DOHH2 (cell line): ENCODE measurements around the gene MIEN1.

ENCODE experiments used
- CTCF ChIP-seq: fragments of 200-600 bp; sonication (generic); IDR thresholded peaks from one replicate; pipeline ENCODE4 v1.5.1; 2014; ENCODE audit warnings: antibody characterized with exemption, mild to moderate bottlenecking, low read depth, low read length; ENCODE audit not compliant: poor library complexity, severe bottlenecking
- EZH2phosphoT487 ChIP-seq: fragments of 200-600 bp; sonication (generic); IDR thresholded peaks from 2 replicates; pipeline ENCODE4 v1.6.1; 2017; ENCODE audit warnings: borderline replicate concordance, mild to moderate bottlenecking, antibody characterized with exemption, low read length, moderate library complexity, mixed read lengths

GRCh38 chr17:39753514-39754160 lies 23.3 kb upstream of the MIEN1 start:
- peak; percentile 82 for TF ChIP-seq CTCF
- TF ChIP-seq EZH2phosphoT487, result no peak
